ENCODE results near the gene ATF6. TPM values are rescaled to one million over a fixed set of nuclear protein-coding genes. Genes with fewer than 3 reads are reported as not detected.

The ATF6 gene
- total RNA-seq, 1 experiment from 2014 or later = 16.4 TPM

- H3K9me3 ChIP-seq (ENCODE audit: control insufficient read depth, insufficient read depth, low read depth, low read length) = no peaks in the 10 kb centered on the region
- no peak for DNase-seq (ENCODE audit: low read depth, low spot score)
- CTCF ChIA-PET = interaction anchor here (0.6 kb wide), 1 partner anchor 8 kb away, joined by 5 read pairs; no protein-coding TSS in a partner anchor
- no peaks in the 10 kb centered on the region; the same call in 1 of the 2 replicates for H3K36me3 ChIP-seq (ENCODE audit: control insufficient read depth, insufficient read depth, low read length)
- H3K4me1 ChIP-seq (ENCODE audit: control insufficient read depth, insufficient read depth, low read length) = peaks cover 6% of the 10 kb centered on the region; the same call in 1 of the 2 replicates
- no peak overlapping the region for H3K27ac ChIP-seq (ENCODE audit: low read length)
- intact Hi-C loops (cut with micrococcal nuclease; ENCODE audit: unreplicated experiment) (loop anchor here (10.0 kb wide), 1 partner anchor 165 kb away; no protein-coding TSS in a partner anchor), in situ Hi-C loops (cut with HindIII; ENCODE audit: low pct_unique_long_range_greater_than_20kb, low sequenced_read_pairs) (loop anchor here (25.0 kb wide), 1 partner anchor 193 kb away; the partner anchor contains the start of gene FCGR3A)
- no peak overlapping the region for H3K4me3 ChIP-seq (ENCODE audit: low read depth in 2 of 2, low read length in 2 of 2)
- ATAC-seq = no peak
- BruUV-seq (replicated peaks) = no TSS peak
- no peaks in the 10 kb centered on the region for H3K27me3 ChIP-seq (ENCODE audit: control insufficient read depth, insufficient read depth, low read length)
- no peak for TF ChIP-seq POLR2AphosphoS5 (IDR thresholded peaks at IDR 0.05; ENCODE audit: low read depth, low read length)
- no peak for TF ChIP-seq REST (IDR thresholded peaks at IDR 0.05; ENCODE audit: insufficient read depth in 1 of 2, low read depth in 2 of 2, low read length in 1 of 2)
- no peak for TF ChIP-seq SIN3A (IDR thresholded peaks at IDR 0.05; ENCODE audit: borderline replicate concordance, insufficient read depth, low read depth, low read length)
- TF ChIP-seq TCF7L2 (IDR thresholded peaks at IDR 0.05; ENCODE audit: low read depth, low read length) = no peak
- TF ChIP-seq CTCF (IDR thresholded peaks at IDR 0.05) = no peak
- POLR2A ChIA-PET = interaction anchor here (0.6 kb wide), 1 partner anchor 231 kb away, joined by 3 read pairs; no protein-coding TSS in a partner anchor
Observed at GRCh38 chr1:161730050-161730564, 36.0 kb upstream of the ATF6 start.

GRCh38 chr1:161731241-161731640 is 34.9 kb upstream of the ATF6 start:
- ChIA-PET CTCF (no interaction called here), POLR2A (no interaction called here)
- no peaks in the 10 kb centered on the region for H3K9me3 ChIP-seq (ENCODE audit: control insufficient read depth, insufficient read depth, low read depth, low read length)
- in situ Hi-C loops (cut with HindIII; ENCODE audit: low pct_unique_long_range_greater_than_20kb, low sequenced_read_pairs) = loop anchor here (25.0 kb wide), 1 partner anchor 194 kb away; the partner anchor contains the start of gene FCGR3A
- ATAC-seq (no peak), DNase-seq (ENCODE audit: low read depth, low spot score) (no peak)
- no TSS peak for BruUV-seq (replicated peaks)
- no peak overlapping the region for H3K4me3 ChIP-seq (ENCODE audit: low read depth in 2 of 2, low read length in 2 of 2)
- no peak overlapping the region for H3K27ac ChIP-seq (ENCODE audit: low read length)
- H3K4me1 ChIP-seq (ENCODE audit: control insufficient read depth, insufficient read depth, low read length) = peaks cover 6% of the 10 kb centered on the region; the same call in 1 of the 2 replicates
- intact Hi-C loops (cut with micrococcal nuclease; ENCODE audit: unreplicated experiment) = loop anchor here (10.0 kb wide), 1 partner anchor 166 kb away; no protein-coding TSS in a partner anchor
- no peaks in the 10 kb centered on the region; the same call in 1 of the 2 replicates for H3K36me3 ChIP-seq (ENCODE audit: control insufficient read depth, insufficient read depth, low read length)
- H3K27me3 ChIP-seq (ENCODE audit: control insufficient read depth, insufficient read depth, low read length) = no peaks in the 10 kb centered on the region
- TF ChIP-seq REST (IDR thresholded peaks at IDR 0.05; ENCODE audit: insufficient read depth in 1 of 2, low read depth in 2 of 2, low read length in 1 of 2) (no peak), CTCF (IDR thresholded peaks at IDR 0.05) (no peak), POLR2AphosphoS5 (IDR thresholded peaks at IDR 0.05; ENCODE audit: low read depth, low read length) (no peak), SIN3A (IDR thresholded peaks at IDR 0.05; ENCODE audit: borderline replicate concordance, insufficient read depth, low read depth, low read length) (no peak), TCF7L2 (IDR thresholded peaks at IDR 0.05; ENCODE audit: low read depth, low read length) (no peak)

Measured in Panc1 (cell line).